22Rv1 (cell line): ENCODE measurements around the gene GSX2.

Experiments used
- CTCF ChIP-seq: fragments of 450-650 bp; IDR thresholded peaks from 2 replicates; pipeline ENCODE4 v1.5.1; 2017; ENCODE audit warnings: mild to moderate bottlenecking
- ZFX ChIP-seq: fragments of 450-650 bp; IDR thresholded peaks from 2 replicates; pipeline ENCODE4 v1.6.1; 2017; ENCODE audit warnings: antibody characterized with exemption, borderline replicate concordance

- no peak for TF ChIP-seq CTCF
- no peak for TF ChIP-seq ZFX
These were observed 22.2 kb upstream of the GSX2 start for GRCh38 chr4:54077812-54078211.
